GM21529 (cell line): Measurements from ENCODE around the gene MBP.

ENCODE experiments used
- ATAC-seq: cut with Tn5 transposase; IDR thresholded peaks from one replicate; pipeline ENCODE4 v1.9.1; 2021; ENCODE audit not compliant: unreplicated experiment

Gene MBP

GRCh38 chr18:77134611-77135010, 2.0 kb upstream of the MBP start:
- ATAC-seq, result no peak

GRCh38 chr18:77133835-77134496, 1.4 kb upstream of the MBP start:
- no peak for ATAC-seq

DNA sequence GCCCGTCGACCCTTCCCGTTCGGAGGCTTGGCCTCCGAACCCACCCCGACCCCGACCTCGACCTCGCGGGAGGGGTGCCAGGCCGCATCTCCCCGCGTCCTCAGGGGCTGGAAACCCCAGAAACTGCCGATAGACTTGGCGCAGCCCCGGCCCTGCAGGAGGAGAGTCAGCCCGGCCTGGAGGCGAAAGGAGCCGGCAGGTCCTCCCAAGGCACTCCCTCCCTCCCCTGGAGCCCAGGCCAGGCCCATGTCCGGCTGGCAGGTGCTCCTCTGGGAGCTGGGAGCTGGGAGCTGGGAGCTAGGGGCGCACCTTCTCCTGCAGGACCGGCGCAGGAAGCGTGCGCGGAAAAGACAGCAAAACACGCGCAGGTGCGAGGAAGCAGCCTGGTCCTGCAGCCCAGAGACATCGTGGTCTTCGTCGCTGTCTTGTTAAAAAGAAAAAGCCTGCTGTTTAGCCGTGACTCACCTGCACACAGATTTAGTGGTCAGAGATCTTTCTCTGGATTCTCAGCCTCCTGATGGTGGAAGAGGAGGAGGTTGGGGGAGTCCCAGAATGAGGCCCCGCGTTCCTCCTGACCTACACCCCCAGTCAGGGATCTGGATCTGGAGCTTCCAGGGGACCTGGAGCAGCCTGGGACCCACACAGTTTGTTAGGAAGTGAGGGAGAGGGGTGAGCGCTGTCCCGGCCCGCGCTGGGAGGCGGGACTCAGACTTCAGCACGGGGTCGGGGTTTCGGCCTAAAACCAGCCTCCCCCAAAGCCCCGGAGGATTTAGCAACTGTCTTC, 660 bp upstream of the MBP start:
- no peak for ATAC-seq

DNA sequence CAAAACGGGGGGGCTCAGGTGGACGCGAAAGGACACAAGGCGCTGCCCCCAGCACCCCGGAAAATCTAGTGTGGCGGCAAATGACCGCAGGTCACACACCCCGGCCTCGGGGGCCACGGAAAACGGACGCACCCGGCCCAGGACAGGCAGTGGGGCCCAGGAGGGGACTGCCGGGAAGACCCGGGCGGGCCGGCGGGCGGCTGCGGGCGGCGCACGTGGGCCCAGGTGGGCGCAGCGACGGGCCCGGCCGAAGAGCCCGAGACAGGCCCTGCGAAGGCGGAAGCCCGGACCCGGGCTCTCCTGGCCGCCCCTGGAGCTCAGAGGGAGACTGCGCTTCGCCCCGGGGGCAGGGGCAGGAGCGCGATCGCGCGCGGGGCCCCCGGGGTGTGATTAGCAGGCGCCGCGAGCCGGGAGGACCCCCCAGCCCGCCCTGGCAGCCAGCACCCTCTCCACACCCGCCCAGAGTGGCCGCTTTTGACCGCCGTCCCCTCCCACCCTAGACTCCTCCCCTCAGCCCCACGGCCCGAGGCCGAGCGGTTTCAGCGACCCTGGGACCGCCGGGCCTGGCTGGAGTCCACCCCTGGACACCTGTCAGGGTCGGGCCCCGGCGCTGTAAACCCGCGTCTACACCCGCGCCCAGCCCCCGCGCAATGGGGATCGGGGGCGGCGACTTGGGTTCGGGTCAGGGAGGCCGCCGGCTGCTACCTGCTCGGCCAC, 773 bp downstream of the MBP start:
- peak; percentile 58 for ATAC-seq

DNA sequence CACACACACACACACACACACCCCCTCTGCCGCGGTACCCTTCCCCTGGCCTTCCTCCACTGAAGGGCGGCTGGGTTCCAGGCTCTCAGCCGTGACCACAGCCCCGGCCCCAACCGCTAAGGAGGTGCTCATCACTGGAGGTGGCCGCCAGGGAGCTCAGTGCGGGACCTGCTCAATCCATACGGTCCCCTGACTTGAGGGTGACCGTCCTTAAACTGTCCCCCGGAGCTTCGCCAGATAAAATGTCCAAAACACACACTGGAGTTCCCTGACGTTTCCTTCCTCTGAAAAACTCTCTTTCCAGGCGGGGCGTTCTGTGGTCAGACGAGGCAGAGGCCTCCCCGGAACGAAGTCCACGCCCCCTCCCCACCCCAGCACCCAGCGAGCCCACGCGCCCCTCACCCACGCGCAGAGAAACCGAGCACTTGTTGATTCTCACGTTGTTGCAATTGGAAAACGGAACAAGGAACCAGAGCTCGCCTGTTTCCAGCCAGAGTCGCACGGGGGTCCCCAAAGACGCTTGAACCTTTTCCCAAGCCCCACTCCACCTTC, 1.4 kb downstream of the MBP start:
- ATAC-seq, result peak; percentile 17

DNA sequence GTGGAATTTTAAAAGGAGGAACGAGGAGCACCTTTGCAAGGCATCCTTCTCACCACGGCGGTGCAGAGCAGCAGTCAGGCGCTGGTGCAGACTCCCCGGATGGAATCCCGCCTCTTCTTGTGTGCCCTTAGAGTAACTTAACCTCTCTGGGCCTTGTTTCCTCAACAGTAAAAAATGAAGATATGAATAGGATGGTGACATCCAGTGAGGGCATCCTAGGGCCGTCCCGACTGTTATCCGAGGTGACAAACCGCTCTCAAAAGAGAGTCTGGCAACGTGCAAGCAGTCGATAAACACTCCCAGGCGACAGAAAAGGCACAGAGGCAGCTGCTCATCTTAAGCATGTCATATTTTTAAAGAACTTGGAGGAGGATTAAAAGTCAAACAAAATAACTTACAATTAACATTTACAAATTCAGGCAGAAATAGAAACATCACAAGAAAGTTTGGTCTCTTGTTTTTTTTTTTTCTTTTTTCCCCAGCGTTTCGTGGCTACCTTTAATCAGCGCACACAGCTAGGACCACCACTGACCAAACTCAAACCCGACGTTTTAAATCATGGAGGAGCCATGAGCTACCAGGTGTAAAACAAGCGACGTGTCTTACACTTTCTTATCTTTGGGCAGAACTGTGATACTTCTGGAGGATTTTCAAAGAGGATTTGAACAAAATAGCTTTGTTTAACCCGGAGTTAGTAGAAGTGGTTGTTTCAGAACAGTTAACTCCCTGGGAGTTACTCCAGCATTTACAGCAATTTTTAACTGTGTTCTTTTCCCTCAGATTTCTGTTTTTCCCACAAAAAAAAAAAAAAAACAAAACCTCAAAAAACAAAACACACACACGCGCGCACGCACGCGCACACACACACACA, 2.1 kb downstream of the MBP start:
- ATAC-seq, result no peak

- ATAC-seq, result no peak
Observed at GRCh38 chr18:77129150-77129551, 3.4 kb downstream of the MBP start.

DNA sequence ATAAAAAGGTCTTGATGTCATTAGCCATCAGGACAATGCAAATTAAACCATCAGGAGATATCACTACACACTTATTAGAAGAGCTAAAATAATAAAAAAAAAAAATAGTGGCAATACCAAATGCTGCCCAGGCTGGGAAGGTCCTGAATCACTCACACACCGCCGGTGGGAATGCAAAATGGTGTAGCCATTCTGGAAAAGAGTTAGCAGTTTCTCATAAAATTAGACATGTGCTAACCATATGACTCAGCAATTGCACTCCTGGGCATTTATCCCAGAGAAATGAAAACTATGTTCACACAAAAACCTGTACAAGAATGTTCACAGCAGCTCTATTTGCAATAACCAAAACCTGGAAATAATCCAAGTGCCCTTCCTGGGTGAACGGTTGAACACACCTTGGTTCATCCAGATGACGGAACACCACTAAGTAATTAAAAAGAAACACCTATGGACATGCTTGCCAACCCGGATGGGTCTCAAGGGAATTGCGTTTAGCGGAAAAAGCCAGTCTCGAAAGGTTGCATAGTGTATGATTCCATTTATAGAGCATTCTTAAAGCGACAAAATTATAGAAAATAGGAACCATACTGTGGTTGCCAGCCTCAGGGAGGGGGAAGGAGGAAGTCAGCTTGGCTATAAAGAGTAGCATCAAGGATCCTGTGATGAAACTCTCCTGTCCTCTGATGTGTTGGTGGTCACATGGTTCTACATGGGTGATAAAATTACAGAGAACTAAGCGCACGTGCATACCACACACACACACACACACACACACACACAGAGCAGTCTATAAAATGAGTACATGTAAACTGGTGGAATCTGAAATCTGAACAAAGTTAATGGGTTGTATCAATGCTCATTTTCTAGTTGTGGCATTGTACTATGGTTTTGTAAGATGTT, 4.6 kb downstream of the MBP start:
- peak; percentile 24 for ATAC-seq

DNA sequence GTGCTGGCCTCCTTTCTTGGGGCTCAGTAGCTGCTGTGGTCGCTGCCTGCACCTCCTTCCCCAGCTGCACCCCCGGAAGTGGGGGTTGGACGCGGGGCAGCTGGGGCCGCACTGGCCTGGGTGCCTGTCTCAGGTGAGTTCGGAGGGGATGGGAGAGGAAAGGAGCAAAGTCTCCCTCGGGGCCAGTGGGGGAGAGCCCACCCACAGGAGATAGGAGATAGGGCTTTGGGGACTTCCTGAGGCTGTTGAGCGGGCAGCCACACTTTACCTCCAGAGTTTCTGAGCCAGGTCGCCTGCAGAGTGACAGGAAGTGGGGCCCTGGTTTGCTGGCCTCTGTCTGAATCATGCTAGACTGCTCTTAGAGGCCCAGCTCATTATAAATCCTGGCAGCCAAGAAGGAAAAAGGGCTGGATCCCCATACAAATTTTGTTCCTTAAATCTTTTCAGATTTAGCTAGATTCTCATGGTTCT, 8.1 kb downstream of the MBP start:
- peak; percentile 67 for ATAC-seq

- no peak for ATAC-seq
Observed at GRCh38 chr18:77123320-77124231, 9.0 kb downstream of the MBP start.

- ATAC-seq, result no peak
Observed at GRCh38 chr18:77121523-77121922, 11.1 kb downstream of the MBP start.

DNA sequence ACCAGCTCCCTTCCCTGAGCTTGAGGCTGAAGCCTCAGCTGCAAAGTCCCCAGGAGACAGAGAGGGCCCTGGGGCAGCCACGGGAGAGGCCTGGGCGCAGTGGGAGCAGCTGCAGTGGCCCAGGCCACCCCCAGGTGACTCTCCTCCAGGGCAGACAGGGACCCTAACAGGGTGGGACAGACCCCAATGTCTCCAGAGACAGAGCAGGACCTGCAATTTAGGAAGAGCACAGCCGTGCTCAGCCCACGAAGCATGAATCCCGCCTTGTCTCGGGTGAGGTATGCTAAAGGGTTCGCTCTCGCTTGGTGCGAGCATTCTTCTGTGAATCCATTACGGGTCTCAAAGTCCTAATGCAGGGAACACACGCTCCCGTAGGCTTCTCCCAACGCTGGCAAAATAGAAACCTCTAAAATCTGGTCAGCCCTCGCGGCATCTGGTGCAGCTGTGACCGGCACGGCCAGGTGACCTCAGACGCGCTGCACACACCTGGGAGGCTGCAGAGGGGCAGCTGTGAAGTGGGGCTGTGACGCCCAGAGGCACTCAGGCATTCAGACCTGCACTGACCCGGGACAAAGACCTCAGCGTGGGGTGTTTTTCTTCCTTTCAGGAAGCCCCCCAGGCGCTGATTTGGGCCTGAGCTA, 12.6 kb downstream of the MBP start:
- ATAC-seq, result no peak

GRCh38 chr18:77119101-77119850, 13.3 kb downstream of the MBP start:
- no peak for ATAC-seq

DNA sequence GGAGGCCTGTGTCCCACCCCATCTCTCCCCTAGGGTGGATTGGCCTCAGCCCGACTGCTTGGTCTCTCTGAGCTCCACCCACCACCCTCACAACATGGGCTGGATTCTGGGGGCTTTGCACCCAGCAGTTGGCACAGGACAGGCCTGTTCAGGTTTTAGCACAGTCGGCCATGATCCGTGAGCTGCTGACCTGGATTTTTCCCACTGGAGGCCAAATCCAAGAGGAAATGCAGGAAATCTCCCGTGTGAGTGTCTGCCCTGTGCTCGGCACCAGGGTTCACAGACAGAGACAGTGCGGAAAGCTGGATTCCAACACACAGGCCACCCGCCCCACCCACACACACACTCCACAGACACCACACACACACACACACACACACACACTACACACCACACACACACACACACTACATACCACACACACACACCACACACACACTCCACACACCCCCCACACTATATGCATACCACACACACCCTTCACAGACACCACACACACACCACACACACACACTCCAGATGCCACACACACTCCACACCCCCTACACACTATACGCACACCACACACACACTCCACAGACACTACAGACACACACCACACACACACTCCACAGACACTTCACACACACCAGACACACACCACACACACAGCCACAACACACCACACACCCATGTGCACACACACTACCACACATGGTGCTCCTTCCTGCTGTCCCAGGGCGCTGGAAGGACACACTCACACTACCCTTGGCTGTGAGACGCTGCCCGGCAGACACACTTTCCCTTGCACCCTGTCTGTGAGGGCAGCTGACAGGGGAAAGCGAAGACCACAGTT, 14.1 kb downstream of the MBP start:
- ATAC-seq, result no peak

GRCh38 chr18:77116201-77117080, 16.1 kb downstream of the MBP start:
- no peak for ATAC-seq
